NCI-H2227 treated with DMSO at 0.1 percent for 48 hours (cell line): ENCODE results near the gene DPYD.

Source experiments
- DNase-seq: peaks from one replicate; lab custom pipeline; 2025; lab: John Stamatoyannopoulos, UW

DPYD gene

GRCh38 chr1:97920832-97921571 lies at the start of gene DPYD:
TSS of gene DPYD (minus strand) at chr1:97921034. CDS start at chr1:97920922, 112 bp downstream.
- DNase-seq: peak; percentile 95

DNA sequence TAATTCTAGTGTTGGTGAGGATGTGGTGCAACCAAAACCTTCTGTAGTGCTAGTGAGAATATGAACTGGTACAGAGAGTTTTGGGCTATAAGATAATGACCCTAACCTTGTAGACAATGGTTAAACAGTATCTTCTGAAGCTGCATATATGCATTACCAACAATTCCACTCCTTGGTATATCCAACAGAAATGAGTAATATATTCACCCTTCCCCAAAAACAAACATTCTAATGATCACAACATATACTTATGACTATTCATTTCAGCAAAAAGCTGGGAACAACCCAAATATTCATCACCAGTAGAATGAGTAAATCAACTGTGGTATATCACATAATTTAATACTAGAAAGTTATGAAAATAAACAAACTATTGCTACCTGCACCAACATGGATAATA lies 39.6 kb upstream of the DPYD start:
- no peak for DNase-seq

DNA sequence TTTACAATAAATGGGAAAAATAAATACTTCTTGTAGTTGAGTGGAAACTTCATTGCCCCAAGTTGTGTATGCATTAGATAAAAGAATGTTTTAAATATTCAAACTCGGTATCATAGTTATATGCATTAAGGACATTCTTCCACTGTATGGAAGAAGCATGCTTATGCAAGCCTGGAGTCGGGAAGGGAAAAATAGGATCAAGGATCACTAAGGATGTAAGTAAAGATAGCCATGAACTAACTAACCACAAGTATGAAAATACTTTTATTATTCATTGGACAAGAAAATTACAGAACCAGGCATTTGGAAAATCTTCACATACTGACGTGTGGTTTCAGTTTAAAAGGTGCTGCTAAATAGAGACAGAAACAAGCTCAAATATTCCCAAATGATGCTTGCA lies 26.9 kb upstream of the DPYD start:
- no peak for DNase-seq

DNA sequence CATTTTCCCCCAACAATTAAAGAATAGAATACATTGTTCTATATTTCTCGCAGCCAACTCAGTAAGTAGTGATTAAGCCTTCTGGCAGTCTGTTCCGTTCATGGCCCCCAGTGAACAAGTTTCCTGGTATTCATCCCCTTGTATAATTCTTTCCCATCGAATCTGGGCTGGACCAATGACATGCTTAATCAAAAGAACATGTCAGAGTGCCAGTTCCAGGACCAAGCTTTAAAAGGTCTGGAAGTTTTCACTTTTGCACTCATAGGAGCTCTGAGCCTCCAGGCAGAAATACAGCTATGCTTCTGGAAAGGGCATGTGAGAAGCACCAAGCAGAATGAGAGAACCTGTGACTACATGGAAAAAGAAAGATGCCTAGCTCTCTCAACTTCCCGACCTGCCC lies 22.5 kb upstream of the DPYD start:
- DNase-seq: no peak

- DNase-seq: no peak
Observed at GRCh38 chr1:97942161-97943123, 21.6 kb upstream of the DPYD start.

DNA sequence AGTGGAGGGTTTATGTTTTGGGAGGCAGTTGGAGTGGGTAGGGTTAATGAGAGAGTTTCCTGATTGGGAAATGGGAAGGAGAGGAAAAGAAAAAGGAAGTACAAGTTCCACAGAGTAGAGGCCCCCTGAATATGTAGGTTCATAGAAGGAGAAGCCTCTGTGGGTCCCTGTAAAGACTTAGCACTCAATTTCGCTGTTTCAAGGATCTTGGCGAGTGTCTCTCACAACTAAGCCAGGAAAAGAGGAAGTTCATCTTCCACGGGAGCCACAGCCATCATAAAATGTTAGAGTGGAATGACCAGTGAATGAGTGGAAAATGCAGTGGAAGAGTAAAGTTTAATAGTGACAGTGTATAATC lies 17.4 kb upstream of the DPYD start:
- no peak for DNase-seq

GRCh38 chr1:97936976-97937375 lies 16.1 kb upstream of the DPYD start:
- no peak for DNase-seq

- DNase-seq: no peak
Observed at GRCh38 chr1:97934491-97934890, 13.7 kb upstream of the DPYD start.

GRCh38 chr1:97929874-97930851 lies 9.3 kb upstream of the DPYD start:
- no peak for DNase-seq

DNA sequence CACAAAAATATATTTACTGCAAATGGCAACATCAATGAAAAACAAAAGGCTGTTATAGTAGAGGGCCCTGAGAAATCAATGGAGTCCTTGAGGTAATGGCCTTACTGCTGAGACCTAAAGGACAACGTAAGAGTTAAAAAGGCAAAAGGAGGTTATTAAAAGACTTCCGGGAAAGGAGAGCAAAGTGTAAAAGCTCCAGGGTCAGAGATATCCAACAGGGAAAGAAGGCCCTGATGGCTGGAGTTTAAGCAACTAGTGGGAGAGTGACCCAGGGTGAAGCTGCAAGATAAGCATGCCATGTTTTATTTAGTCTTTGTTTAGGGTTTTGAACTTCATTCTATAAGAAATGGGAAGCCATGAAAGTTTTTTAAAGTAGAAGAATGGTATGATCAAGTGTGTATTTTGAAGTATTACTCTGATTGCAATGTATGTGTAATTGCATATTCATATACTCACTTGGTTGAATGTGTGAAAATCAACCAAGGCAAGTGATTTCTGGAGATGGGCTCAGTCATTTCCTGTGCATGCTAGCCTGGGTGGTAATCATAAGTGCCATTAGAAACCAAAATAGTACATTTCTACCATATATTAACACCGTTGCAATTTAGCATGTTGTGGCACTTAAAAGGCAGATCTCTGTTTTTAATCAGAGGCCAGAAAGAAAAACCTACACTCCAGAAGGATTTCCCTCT lies 5.3 kb upstream of the DPYD start:
- DNase-seq: no peak

GRCh38 chr1:97925151-97925550 lies 4.3 kb upstream of the DPYD start:
- DNase-seq: no peak

DNA sequence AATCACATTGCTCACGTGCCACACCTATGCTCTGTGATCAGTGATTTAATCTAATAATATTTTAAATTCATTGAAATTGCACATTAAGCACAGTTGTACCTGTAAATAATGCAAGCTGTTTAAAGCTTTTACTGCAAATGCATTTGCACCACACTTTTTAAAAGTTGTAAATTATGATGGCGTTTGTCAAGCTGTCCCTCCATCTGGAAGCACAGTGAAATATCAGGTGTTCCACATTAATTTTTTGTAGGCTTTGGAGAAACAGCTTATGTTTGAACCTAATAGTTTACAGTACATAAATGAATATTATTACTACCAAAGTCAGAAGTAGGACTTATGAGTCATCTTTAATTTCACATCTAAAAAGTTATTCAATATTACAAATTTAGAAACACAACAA lies 3.0 kb upstream of the DPYD start:
- no peak for DNase-seq

GRCh38 chr1:97920276-97920831 lies 480 bp downstream of the DPYD start:
- peak; percentile 37 for DNase-seq

DNA sequence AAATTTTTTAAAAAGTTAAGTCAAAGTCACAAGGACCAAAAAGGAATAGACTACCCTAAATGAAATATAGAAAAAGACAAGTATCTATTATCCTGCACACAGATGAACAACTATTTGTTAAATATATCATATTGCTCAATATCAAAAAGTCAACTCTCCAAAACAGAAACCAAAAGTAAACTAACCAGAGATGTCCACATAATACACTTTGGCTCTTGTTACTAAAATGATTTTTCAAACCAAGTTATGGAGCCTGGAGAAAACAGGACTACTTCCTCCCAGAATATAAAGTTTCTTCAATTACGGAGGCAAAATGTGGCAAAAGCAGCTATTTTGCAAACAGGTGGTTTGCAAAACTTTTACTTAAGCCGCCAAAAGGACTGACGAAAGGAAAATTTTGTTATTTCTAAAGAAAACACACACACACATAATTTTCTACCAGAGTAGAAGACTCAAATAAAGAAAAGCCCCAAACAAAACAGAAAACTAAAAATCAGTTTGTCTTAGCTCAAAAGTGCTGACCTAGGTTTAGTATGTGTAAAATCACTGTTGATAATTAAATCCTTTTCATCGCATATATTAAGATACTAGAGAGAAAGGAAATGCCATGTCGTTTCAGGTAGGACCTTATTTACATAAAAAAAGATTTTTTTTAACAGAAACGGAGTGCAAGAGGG lies 1.1 kb downstream of the DPYD start:
- peak; percentile 31 for DNase-seq

DNA sequence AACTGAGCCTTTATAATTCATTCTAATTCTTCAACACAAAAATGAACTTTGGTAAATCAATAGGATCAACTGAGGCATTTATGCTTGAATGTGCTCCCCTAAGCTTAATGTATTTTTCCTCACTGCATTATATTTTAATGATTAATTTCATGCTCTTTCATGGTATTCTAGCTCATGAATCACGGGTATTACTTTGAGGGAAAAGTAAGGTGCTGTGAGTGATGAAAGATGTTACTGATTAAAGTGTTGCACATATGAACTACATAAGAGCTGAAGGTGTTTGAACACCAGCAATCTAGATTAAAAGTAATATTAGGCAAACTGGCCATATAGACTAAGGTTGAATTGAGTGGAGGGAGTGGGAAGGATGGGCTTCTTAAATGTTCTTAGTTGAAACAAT lies 1.9 kb downstream of the DPYD start:
- DNase-seq: no peak

- no peak for DNase-seq
Observed at GRCh38 chr1:97913506-97914139, 7.2 kb downstream of the DPYD start.

DNA sequence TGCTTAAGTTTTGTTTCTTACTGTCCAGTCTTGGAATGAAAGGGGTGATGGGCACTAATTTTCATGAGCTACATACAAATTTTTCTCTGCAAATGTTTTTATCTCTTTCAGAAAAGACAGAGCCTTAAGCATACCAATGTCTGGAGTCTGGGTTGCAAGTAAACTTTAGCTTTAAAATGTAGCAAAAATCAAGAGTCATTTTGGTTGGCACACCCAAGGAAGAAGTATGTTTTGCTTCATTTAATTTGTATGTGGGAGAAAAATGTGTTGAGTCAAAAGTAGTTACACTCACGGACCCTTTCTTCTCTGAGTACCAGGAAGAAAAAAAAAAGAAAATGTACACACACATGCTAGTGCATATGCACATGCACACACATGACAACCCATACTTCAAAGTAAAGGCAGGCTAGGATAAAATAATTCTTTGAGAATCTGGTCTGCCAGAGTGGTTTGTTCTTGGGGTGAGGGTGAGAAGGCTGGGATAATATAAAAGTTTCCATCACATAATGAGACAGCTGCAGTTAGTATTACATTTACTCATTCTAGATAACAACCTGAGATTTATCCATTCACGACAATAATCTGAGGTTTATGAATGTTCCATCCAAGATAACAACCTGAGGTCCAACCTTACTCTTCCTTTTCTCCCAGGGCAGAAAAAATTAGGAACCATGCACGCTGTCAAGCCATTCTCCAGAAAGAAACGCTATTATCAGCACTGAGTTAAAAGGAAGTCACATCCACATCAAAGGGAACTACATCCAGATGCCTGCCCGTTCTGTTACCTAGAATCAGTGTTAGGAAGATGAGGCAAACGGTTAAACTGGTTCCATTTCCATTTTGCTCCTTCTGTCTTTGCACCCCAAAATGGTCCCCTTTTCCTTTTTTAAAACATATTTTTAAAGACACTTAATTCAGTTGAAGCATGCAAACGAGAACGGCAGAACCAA lies 9.3 kb downstream of the DPYD start:
- DNase-seq: no peak

GRCh38 chr1:97909266-97909665 lies 11.6 kb downstream of the DPYD start:
- no peak for DNase-seq

DNA sequence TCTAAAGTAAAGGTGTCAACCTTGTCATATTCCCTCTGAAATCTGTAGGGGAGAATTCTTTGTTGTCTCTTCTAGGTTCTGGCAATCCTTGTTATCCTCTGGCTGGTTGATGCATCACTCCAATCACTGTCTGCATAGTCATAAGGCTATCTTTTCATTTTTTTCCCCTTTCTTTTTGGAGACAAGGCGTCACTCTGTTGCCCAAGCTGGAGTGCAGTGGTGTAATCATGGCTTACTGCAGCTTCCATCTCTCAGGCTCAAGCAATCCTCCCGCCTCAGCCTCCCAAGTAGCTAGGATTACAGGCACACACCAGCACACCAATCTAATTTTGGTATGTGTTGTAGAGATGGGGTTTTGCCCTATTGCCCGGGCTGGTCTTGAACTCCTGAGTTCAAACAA lies 12.9 kb downstream of the DPYD start:
- no peak for DNase-seq
